CD14-positive monocyte (primary cell): ENCODE data around the gene MIA. TPM values are rescaled to one million over a fixed set of nuclear protein-coding genes. Genes with fewer than 3 reads are reported as not detected.
"Not testable (repeated sequence)": the region's sequence is repeated elsewhere in the genome, so short reads cannot be mapped to it uniquely, and the experiment has no call there.

Experiments used
- DNase-seq, 3 donors: peaks; one replicate each; pipeline ENCODE4 v3.0.0-alpha.2; 2011 to 2022
- H2AFZ ChIP-seq: 2 replicates; pipeline ENCODE4 v1.6.0; 2012; ENCODE audit warnings: mild to moderate bottlenecking, low read depth, low read length, inconsistent platforms; ENCODE audit not compliant: insufficient read depth, poor library complexity, severe bottlenecking
- H3K27ac ChIP-seq, 2 donors: 1 replicate in 1 of 2; 2 replicates in 1 of 2; pipeline ENCODE4 v1.5.1; 2012 to 2013; ENCODE audit warnings: low read length in 2 of 2, control low read depth in 1 of 2, inconsistent platforms in 1 of 2, low read depth in 1 of 2, mild to moderate bottlenecking in 1 of 2
- H3K27me3 ChIP-seq, 2 donors: one replicate each; pipeline versions ENCODE4 v1.6.0 to v1.6.1; 2011 to 2013; ENCODE audit warnings: low read length in 2 of 2; ENCODE audit not compliant: control insufficient read depth in 2 of 2, insufficient read depth in 2 of 2
- H3K36me3 ChIP-seq, 2 donors: replicated peaks in 1 of 2; 1 replicate in 1 of 2; 2 replicates in 1 of 2; pipeline versions ENCODE4 v1.5.1 to v1.6.1; 2012 to 2013; ENCODE audit warnings: low read length in 2 of 2, control low read depth in 1 of 2, inconsistent platforms in 1 of 2, mild to moderate bottlenecking in 1 of 2; ENCODE audit not compliant: insufficient read depth in 2 of 2, control insufficient read depth in 1 of 2
- H3K4me1 ChIP-seq, 2 donors: 1 replicate in 1 of 2; 2 replicates in 1 of 2; pipeline versions ENCODE4 v1.5.1 to v1.6.1; 2012 to 2013; ENCODE audit warnings: low read length in 2 of 2, control low read depth in 1 of 2, inconsistent platforms in 1 of 2, mild to moderate bottlenecking in 1 of 2, moderate library complexity in 1 of 2; ENCODE audit not compliant: insufficient read depth in 2 of 2, control insufficient read depth in 1 of 2
- H3K4me2 ChIP-seq: replicated peaks from 2 replicates; pipeline ENCODE3; 2012; ENCODE audit warnings: low read length, moderate library complexity, mild to moderate bottlenecking; ENCODE audit not compliant: poor library complexity, severe bottlenecking; ENCODE audit errors: extremely low read depth
- H3K4me3 ChIP-seq, 3 experiments: fragments of 200-600 bp in 1 of 3; sonication (generic) in 1 of 3; replicated peaks in 1 of 3; 1 replicate in 2 of 3; 2 replicates in 1 of 3; pipeline ENCODE4 v1.5.1; 2011 to 2013; ENCODE audit warnings: low read length in 3 of 3, mild to moderate bottlenecking in 3 of 3, control low read depth in 2 of 3, low read depth in 2 of 3, inconsistent platforms in 1 of 3, moderate library complexity in 1 of 3
- H3K79me2 ChIP-seq: 2 replicates; pipeline ENCODE4 v1.6.0; 2012; ENCODE audit warnings: mild to moderate bottlenecking, control low read depth, inconsistent platforms, low read length, moderate library complexity; ENCODE audit not compliant: insufficient read depth
- H3K9ac ChIP-seq: 2 replicates; pipeline ENCODE4 v1.6.0; 2017; ENCODE audit warnings: low read length, mild to moderate bottlenecking; ENCODE audit not compliant: insufficient read depth, poor library complexity, severe bottlenecking
- H3K9me3 ChIP-seq, 2 donors: replicated peaks in 1 of 2; 1 replicate in 1 of 2; 2 replicates in 1 of 2; pipeline versions ENCODE4 v1.5.1 to v1.6.1; 2012 to 2013; ENCODE audit warnings: low read length in 2 of 2, control low read depth in 1 of 2; ENCODE audit not compliant: control insufficient read depth in 1 of 2, insufficient read depth in 1 of 2
- H4K20me1 ChIP-seq: 2 replicates; pipeline ENCODE4 v1.6.0; 2012; ENCODE audit warnings: mild to moderate bottlenecking, low read length, control low read depth, moderate library complexity; ENCODE audit not compliant: insufficient read depth
- H3K27ac Mint-ChIP-seq, 7 donors: one replicate each; pipeline ENCODE4 v1.8.0; 2020; ENCODE audit warnings: mild to moderate bottlenecking in 7 of 7, mixed read lengths in 7 of 7, moderate library complexity in 6 of 7, inconsistent platforms in 2 of 7
- H3K27me3 Mint-ChIP-seq, 3 donors: one replicate each; pipeline ENCODE4 v1.8.0; 2021 to 2022; ENCODE audit warnings: low read depth in 3 of 3, mild to moderate bottlenecking in 3 of 3, mixed read lengths in 3 of 3, moderate library complexity in 3 of 3, inconsistent platforms in 1 of 3
- H3K36me3 Mint-ChIP-seq, 2 donors: one replicate each; pipeline ENCODE4 v1.8.0; 2020; ENCODE audit warnings: mixed read lengths in 2 of 2, inconsistent platforms in 1 of 2, mild to moderate bottlenecking in 1 of 2
- H3K4me1 Mint-ChIP-seq: one replicate; pipeline ENCODE4 v1.8.0; 2020; ENCODE audit warnings: mild to moderate bottlenecking, mixed read lengths
- H3K4me3 Mint-ChIP-seq, 2 donors: one replicate each; pipeline ENCODE4 v1.8.0; 2020; ENCODE audit warnings: mild to moderate bottlenecking in 2 of 2, mixed read lengths in 2 of 2, moderate library complexity in 1 of 2
- H3K9me3 Mint-ChIP-seq, 7 donors: one replicate each; pipeline ENCODE4 v1.8.0; 2020 to 2022; ENCODE audit warnings: mixed read lengths in 7 of 7, mild to moderate bottlenecking in 6 of 7, moderate library complexity in 6 of 7, inconsistent platforms in 2 of 7
- WGBS: methylation state at CpG from one replicate; pipeline ENCODE4 v1.1.5; 2013; ENCODE audit warnings: missing lambda C conversion rate; ENCODE audit not compliant: insufficient coverage; 5-methylcytosine and 5-hydroxymethylcytosine counted together
- intact Hi-C, 2 donors: fragments of 100-400 bp; cut with micrococcal nuclease; formaldehyde crosslinking; loops; one replicate each; pipeline versions ENCODE4 v1.15.0 to v1.15.1; 2023
- polyA plus RNA-seq, 3 donors: library from polyadenylated mRNA; depleted of rRNA in 1 of 3; unstranded in 2 of 3; stranded (reverse) in 1 of 3; fragments of 300-500 nt in 2 of 3; fragments of >200 nt in 1 of 3; fragmentation: Illumina TruSeq in 2 of 3; gene quantifications; 1 replicate in 2 of 3; 2 replicates in 1 of 3; pipeline ENCODE4 v1.2.3, GENCODE V29; 2012 to 2021
- TF ChIP-seq, protein P1 (sequence below): fragments of 200-600 bp; IDR thresholded peaks from one replicate; pipeline ENCODE4 v1.8.0; 2022; ENCODE audit warnings: antibody characterized with exemption, mild to moderate bottlenecking

The MIA gene
- polyA plus RNA-seq, 3 donors = 0.47 TPM; not detected in 2

DNA sequence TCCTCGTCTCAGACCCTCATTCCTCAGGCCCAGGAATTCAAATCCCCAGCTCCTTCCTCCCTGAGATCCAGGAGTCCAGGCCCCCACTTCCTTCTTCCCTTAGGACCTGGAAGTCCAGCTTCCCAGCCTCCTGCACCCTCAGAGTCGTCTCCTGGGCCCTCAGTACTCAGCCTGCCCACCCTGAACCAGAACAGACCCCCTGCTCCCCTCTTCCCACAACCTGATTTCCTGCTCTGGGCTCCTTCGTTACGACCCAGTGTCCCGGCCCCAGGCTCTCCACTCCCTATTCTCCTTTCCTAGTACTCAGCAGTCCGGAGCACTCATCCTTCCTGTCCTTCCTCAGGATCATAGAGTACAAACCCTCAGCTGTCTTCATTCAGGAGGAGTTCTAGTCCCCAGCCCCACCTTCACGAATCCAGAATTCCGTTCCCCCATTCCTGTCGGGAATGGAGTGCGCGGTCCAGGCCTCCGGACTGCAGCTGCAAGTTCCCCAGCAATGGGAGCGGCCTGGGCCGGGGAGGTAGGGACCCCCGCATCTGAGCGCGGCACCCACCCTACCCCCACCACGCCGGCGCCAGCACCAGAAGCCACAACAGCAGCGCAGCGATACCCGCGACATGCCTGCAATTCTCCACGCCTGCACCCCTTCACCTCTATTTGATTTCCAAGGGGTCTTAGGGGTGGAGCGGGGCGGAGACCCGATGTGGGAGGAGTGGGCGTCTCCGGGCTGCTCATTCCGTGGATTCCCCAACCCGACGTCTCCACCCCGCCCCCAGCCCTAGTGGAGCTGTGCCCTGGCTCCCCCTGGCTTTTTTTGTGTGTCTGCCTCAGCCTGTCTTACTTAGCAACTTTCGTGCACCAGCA lies 36.4 kb downstream of the MIA start:
- peak overlapping the region; percentile 54 to 78 (median 59) for H3K4me3 ChIP-seq
- Mint-ChIP-seq H3K27ac (peak overlapping the region in 6 of 7 donors; percentile 12 to 97 (median 72)), H3K36me3 (peaks cover 25 to 31% of the 10 kb centered on the region in 2 donors), H3K4me1 (peaks cover 46% of the 10 kb centered on the region), H3K4me3 (peak overlapping the region; percentile 89 to 95), H3K9me3 (peaks cover 0 to 1% (median 0%) of the 10 kb centered on the region in 7 donors), H3K27me3 (peaks cover 11 to 30% (median 22%) of the 10 kb centered on the region in 3 donors)
- H3K9ac ChIP-seq = no peak overlapping the region
- peak overlapping the region in 1 of 2 donors; percentile 31 for H3K27ac ChIP-seq
- peaks cover 0 to 5% of the 10 kb centered on the region in 2 donors for H3K27me3 ChIP-seq
- peaks cover 34% of the 10 kb centered on the region for H4K20me1 ChIP-seq
- TF ChIP-seq, protein P1, sequence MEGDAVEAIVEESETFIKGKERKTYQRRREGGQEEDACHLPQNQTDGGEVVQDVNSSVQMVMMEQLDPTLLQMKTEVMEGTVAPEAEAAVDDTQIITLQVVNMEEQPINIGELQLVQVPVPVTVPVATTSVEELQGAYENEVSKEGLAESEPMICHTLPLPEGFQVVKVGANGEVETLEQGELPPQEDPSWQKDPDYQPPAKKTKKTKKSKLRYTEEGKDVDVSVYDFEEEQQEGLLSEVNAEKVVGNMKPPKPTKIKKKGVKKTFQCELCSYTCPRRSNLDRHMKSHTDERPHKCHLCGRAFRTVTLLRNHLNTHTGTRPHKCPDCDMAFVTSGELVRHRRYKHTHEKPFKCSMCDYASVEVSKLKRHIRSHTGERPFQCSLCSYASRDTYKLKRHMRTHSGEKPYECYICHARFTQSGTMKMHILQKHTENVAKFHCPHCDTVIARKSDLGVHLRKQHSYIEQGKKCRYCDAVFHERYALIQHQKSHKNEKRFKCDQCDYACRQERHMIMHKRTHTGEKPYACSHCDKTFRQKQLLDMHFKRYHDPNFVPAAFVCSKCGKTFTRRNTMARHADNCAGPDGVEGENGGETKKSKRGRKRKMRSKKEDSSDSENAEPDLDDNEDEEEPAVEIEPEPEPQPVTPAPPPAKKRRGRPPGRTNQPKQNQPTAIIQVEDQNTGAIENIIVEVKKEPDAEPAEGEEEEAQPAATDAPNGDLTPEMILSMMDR = no peak
- H3K79me2 ChIP-seq = peaks cover 18% of the 10 kb centered on the region
- peaks cover 25 to 36% of the 10 kb centered on the region in 2 donors for H3K4me1 ChIP-seq
- 0% methylated on average over 12 of the region's 35 CpGs for WGBS
- H3K9me3 ChIP-seq = no peaks in the 10 kb centered on the region
- H2AFZ ChIP-seq = peak overlapping the region; percentile 63
- intact Hi-C loops = loop anchor here (5.0 kb wide), 2 partner anchors 34 to 321 kb away; partner anchors contain the start of genes MIA (in 1 of the 2) and RAB4B (in 1 of the 2)
- DNase-seq = no peak
- peak overlapping the region; percentile 69 for H3K4me2 ChIP-seq
- H3K36me3 ChIP-seq = peaks cover 23 to 28% of the 10 kb centered on the region in 2 donors

GRCh38 chr19:40812571-40812970 lies 37.2 kb downstream of the MIA start:
- DNase-seq, H3K27me3 ChIP-seq, H3K79me2 ChIP-seq, H3K27ac ChIP-seq, H2AFZ ChIP-seq, H3K4me2 ChIP-seq, H3K4me3 ChIP-seq, H3K9me3 Mint-ChIP-seq, H3K27ac Mint-ChIP-seq, H3K9me3 ChIP-seq, H3K9ac ChIP-seq: not testable (repeated sequence)
- H3K4me3 Mint-ChIP-seq = peak overlapping the region; percentile 89 to 95
- 96% methylated on average over 6 of the region's 7 CpGs for WGBS
- Histone ChIP-seq H3K36me3 (peaks cover 17 to 21% of the 10 kb centered on the region in 2 donors), H4K20me1 (peaks cover 25% of the 10 kb centered on the region), H3K4me1 (peaks cover 24 to 31% of the 10 kb centered on the region in 2 donors)
- intact Hi-C loops = loop anchor here (5.0 kb wide), 2 partner anchors 35 to 320 kb away; partner anchors contain the start of genes MIA (in 1 of the 2) and RAB4B (in 1 of the 2)
- peaks cover 19 to 25% of the 10 kb centered on the region in 2 donors for H3K36me3 Mint-ChIP-seq
- peaks cover 45% of the 10 kb centered on the region for H3K4me1 Mint-ChIP-seq
- H3K27me3 Mint-ChIP-seq = peaks cover 10 to 30% (median 22%) of the 10 kb centered on the region in 3 donors
